GM10248 (cell line): ENCODE data around the gene IL3.

Source experiments
- CTCF ChIA-PET: fragments of 300-600 bp; sonication (Branson Sonifier 250); formaldehyde crosslinking; extraction: SDS; loops from one replicate; lab custom pipeline; 2021; ENCODE audit warnings: antibody characterized with exemption; lab: Yijun Ruan, JAX
- POLR2A ChIA-PET: fragments of 350-650 bp; sonication (Branson Sonifier 250); formaldehyde crosslinking; extraction: SDS; loops from one replicate; lab custom pipeline; 2020; ENCODE audit warnings: antibody characterized with exemption; lab: Yijun Ruan, JAX
- DNase-seq: peaks from one replicate; pipeline ENCODE4 v3.0.0; 2012; ENCODE audit errors: extremely low spot score
- TF ChIP-seq, protein P1 (sequence below): IDR thresholded peaks from 2 replicates; pipeline ENCODE4 v1.5.1; 2012; ENCODE audit warnings: mild to moderate bottlenecking, low read depth; ENCODE audit errors: extremely low read depth, missing control alignments, control extremely low read depth

Gene IL3

DNA sequence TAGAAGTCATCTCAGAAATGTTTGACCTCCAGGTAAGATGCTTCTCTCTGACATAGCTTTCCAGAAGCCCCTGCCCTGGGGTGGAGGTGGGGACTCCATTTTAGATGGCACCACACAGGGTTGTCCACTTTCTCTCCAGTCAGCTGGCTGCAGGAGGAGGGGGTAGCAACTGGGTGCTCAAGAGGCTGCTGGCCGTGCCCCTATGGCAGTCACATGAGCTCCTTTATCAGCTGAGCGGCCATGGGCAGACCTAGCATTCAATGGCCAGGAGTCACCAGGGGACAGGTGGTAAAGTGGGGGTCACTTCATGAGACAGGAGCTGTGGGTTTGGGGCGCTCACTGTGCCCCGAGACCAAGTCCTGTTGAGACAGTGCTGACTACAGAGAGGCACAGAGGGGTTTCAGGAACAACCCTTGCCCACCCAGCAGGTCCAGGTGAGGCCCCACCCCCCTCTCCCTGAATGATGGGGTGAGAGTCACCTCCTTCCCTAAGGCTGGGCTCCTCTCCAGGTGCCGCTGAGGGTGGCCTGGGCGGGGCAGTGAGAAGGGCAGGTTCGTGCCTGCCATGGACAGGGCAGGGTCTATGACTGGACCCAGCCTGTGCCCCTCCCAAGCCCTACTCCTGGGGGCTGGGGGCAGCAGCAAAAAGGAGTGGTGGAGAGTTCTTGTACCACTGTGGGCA is 13.8 kb downstream of the IL3 start:
- ChIA-PET CTCF (interaction anchor here (0.8 to 3.1 kb wide), 5 partner anchors 9 to 163 kb away, joined by 3 to 11 read pairs (median 3); no protein-coding TSS in a partner anchor), POLR2A (no interaction called here)
- no peak for DNase-seq
- TF ChIP-seq, protein P1, sequence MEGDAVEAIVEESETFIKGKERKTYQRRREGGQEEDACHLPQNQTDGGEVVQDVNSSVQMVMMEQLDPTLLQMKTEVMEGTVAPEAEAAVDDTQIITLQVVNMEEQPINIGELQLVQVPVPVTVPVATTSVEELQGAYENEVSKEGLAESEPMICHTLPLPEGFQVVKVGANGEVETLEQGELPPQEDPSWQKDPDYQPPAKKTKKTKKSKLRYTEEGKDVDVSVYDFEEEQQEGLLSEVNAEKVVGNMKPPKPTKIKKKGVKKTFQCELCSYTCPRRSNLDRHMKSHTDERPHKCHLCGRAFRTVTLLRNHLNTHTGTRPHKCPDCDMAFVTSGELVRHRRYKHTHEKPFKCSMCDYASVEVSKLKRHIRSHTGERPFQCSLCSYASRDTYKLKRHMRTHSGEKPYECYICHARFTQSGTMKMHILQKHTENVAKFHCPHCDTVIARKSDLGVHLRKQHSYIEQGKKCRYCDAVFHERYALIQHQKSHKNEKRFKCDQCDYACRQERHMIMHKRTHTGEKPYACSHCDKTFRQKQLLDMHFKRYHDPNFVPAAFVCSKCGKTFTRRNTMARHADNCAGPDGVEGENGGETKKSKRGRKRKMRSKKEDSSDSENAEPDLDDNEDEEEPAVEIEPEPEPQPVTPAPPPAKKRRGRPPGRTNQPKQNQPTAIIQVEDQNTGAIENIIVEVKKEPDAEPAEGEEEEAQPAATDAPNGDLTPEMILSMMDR, result no peak

DNA sequence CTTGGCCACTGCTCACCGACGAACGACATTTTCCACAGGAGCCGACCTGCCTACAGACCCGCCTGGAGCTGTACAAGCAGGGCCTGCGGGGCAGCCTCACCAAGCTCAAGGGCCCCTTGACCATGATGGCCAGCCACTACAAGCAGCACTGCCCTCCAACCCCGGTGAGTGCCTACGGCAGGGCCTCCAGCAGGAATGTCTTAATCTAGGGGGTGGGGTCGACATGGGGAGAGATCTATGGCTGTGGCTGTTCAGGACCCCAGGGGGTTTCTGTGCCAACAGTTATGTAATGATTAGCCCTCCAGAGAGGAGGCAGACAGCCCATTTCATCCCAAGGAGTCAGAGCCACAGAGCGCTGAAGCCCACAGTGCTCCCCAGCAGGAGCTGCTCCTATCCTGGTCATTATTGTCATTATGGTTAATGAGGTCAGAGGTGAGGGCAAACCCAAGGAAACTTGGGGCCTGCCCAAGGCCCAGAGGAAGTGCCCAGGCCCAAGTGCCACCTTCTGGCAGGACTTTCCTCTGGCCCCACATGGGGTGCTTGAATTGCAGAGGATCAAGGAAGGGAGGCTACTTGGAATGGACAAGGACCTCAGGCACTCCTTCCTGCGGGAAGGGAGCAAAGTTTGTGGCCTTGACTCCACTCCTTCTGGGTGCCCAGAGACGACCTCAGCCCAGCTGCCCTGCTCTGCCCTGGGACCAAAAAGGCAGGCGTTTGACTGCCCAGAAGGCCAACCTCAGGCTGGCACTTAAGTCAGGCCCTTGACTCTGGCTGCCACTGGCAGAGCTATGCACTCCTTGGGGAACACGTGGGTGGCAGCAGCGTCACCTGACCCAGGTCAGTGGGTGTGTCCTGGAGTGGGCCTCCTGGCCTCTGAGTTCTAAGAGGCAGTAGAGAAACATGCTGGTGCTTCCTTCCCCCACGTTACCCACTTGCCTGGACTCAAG is 14.6 kb downstream of the IL3 start:
- ChIA-PET POLR2A (no interaction called here), CTCF (interaction anchor here (0.8 to 3.1 kb wide), 5 partner anchors 10 to 115 kb away, joined by 3 to 11 read pairs (median 3); no protein-coding TSS in a partner anchor)
- DNase-seq, result no peak
- TF ChIP-seq, protein P1, result no peak

DNA sequence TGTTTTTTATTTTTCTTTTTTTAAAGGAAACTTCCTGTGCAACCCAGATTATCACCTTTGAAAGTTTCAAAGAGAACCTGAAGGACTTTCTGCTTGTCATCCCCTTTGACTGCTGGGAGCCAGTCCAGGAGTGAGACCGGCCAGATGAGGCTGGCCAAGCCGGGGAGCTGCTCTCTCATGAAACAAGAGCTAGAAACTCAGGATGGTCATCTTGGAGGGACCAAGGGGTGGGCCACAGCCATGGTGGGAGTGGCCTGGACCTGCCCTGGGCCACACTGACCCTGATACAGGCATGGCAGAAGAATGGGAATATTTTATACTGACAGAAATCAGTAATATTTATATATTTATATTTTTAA is 15.2 kb downstream of the IL3 start:
- ChIA-PET CTCF (interaction anchor here (0.8 to 3.1 kb wide), 3 partner anchors 11 to 114 kb away, joined by 3 to 11 read pairs (median 3); no protein-coding TSS in a partner anchor), POLR2A (no interaction called here)
- TF ChIP-seq, protein P1, result no peak
- no peak for DNase-seq

DNA sequence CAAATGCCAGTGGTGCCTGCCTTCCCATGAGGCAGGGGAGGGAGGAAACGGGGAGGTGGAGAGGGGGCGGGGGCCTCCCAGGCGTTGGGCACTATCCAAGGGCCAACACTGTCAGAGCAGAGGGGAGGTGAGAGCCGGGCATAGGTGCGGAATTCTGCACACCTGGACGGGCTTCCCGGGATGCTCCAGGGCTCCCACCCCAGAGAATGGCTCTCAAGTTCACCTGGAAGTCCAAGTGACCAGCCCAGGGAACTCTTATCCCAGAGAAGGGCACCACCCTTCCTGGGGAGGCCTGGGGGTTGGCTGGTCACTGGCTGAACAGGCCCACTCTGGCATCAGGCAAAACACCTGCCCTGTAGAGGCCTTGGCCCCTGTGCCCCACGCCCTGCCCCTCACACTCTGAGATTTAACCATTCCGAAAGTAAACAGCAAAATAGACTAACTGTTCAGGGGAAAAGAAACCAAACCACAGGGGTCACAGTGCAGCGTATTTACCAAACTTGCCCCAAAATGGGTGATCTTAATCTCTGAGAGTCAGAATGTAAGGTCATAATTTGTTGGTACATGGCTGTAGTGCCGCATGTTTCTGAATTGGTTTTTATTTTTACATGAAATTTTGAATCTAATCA is 15.9 kb downstream of the IL3 start:
- ChIA-PET CTCF (interaction anchor here (0.6 to 2.1 kb wide), 3 partner anchors 12 to 162 kb away, joined by 3 to 14 read pairs (median 4); no protein-coding TSS in a partner anchor), POLR2A (interaction anchor here (0.6 kb wide), 1 partner anchor 855 kb away, joined by 4 read pairs; no protein-coding TSS in a partner anchor)
- no peak for DNase-seq
- TF ChIP-seq, protein P1, result no peak

DNA sequence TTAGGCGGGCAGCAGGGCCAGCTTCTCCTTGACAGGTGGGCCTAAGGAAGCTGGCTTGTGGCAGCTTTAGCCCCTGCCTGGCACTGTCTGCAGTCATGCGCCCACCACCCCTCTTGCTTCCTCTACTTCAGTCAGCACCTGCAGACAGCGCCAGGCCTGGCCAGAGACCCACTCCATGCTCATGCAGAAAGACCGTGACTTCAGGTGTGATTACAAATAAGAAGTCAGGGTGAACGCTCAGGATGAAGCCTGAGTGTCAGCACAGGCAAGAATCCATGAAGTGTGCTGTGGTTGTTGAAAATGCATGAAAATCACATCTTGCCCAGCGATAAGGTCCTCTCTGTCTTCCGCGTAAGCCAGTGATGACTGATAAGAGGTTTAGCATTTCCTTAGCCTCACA is 16.5 kb downstream of the IL3 start:
- no peak for DNase-seq
- ChIA-PET CTCF (interaction anchor here (0.6 to 2.1 kb wide), 6 partner anchors 11 to 161 kb away, joined by 3 to 14 read pairs (median 4); no protein-coding TSS in a partner anchor), POLR2A (interaction anchor here (0.6 kb wide), 1 partner anchor 856 kb away, joined by 4 read pairs; no protein-coding TSS in a partner anchor)

More for the DNA sequence above, 16.5 kb downstream of the IL3 start:
- TF ChIP-seq, protein P1, result no peak
